Brain microvascular endothelial cell (primary cell): Measurements from ENCODE around the gene ELOVL6.
A peak's percentile ranks its signal among the peaks of the same experiment; 100 is the strongest.

Source experiments
- DNase-seq: peaks from one replicate; pipeline ENCODE4 v3.0.0-alpha.2; 2020
- H3K27ac ChIP-seq: fragments of 250-450 bp; sonication (Bioruptor Pico); 2 replicates; pipeline ENCODE4 v1.5.1; 2020; ENCODE audit warnings: mild to moderate bottlenecking, moderate library complexity
- H3K27me3 ChIP-seq: fragments of 250-450 bp; sonication (Bioruptor Pico); replicated peaks from 2 replicates; pipeline ENCODE4 v1.5.1; 2020; ENCODE audit warnings: mild to moderate bottlenecking
- H3K36me3 ChIP-seq: fragments of 250-450 bp; sonication (Bioruptor Pico); replicated peaks from 2 replicates; pipeline ENCODE4 v1.5.1; 2020; ENCODE audit warnings: mild to moderate bottlenecking
- H3K4me3 ChIP-seq: 2 replicates; pipeline ENCODE4 v1.5.1; 2011; ENCODE audit warnings: low read depth, mild to moderate bottlenecking, control low read depth, low read length, moderate library complexity
- CTCF ChIP-seq: IDR thresholded peaks from 2 replicates; pipeline ENCODE4 v1.5.1; 2011; ENCODE audit warnings: low read depth, mild to moderate bottlenecking, moderate library complexity, low read length, control low read depth, inconsistent platforms; ENCODE audit errors: missing control alignments
- in situ Hi-C: cut with HindIII; loops from 2 replicates; pipeline ENCODE4 v1.10.0; 2017; ENCODE audit warnings: low sequenced_read_pairs, low pct_ligation_motif_present

Gene ELOVL6

GRCh38 chr4:110128029-110128428, 70.4 kb downstream of the ELOVL6 start:
- no peak for DNase-seq
- in situ Hi-C loops, result no loop called here
- Histone ChIP-seq H3K36me3 (no peaks in the 10 kb centered on the region), H3K27ac (no peak overlapping the region), H3K27me3 (no peaks in the 10 kb centered on the region), H3K4me3 (no peak overlapping the region)
- TF ChIP-seq CTCF, result no peak

- in situ Hi-C loops, result no loop called here
- H3K36me3 ChIP-seq, result no peaks in the 10 kb centered on the region
- H3K27ac ChIP-seq, result no peak overlapping the region
- no peaks in the 10 kb centered on the region for H3K27me3 ChIP-seq
- TF ChIP-seq CTCF, result no peak
- no peak overlapping the region for H3K4me3 ChIP-seq
- DNase-seq, result no peak
Observed at GRCh38 chr4:110124711-110125110, 73.7 kb downstream of the ELOVL6 start.

- H3K27me3 ChIP-seq, result no peaks in the 10 kb centered on the region
- H3K4me3 ChIP-seq, result no peak overlapping the region
- no peaks in the 10 kb centered on the region for H3K36me3 ChIP-seq
- in situ Hi-C loops, result no loop called here
- no peak for TF ChIP-seq CTCF
- H3K27ac ChIP-seq, result no peak overlapping the region
- DNase-seq, result no peak
Observed at GRCh38 chr4:110122201-110122600, 76.2 kb downstream of the ELOVL6 start.

- Histone ChIP-seq H3K36me3 (no peaks in the 10 kb centered on the region), H3K27me3 (no peaks in the 10 kb centered on the region), H3K27ac (no peak overlapping the region), H3K4me3 (no peak overlapping the region)
- DNase-seq, result no peak
- in situ Hi-C loops, result no loop called here
- TF ChIP-seq CTCF, result no peak
Observed at GRCh38 chr4:110120506-110120905, 77.9 kb downstream of the ELOVL6 start.

- TF ChIP-seq CTCF, result no peak
Observed at GRCh38 chr4:110119880-110120279, 78.5 kb downstream of the ELOVL6 start.

GRCh38 chr4:110119337-110119736, 79.1 kb downstream of the ELOVL6 start:
- TF ChIP-seq CTCF, result no peak
- DNase-seq, result no peak
- no peaks in the 10 kb centered on the region for H3K27me3 ChIP-seq
- in situ Hi-C loops, result no loop called here
- peak overlapping the region; percentile 31 for H3K27ac ChIP-seq
- no peak overlapping the region for H3K4me3 ChIP-seq
- H3K36me3 ChIP-seq, result no peaks in the 10 kb centered on the region

More at GRCh38 chr4:110119880-110120279, 78.5 kb downstream of the ELOVL6 start:
- no peaks in the 10 kb centered on the region for H3K36me3 ChIP-seq
- H3K27ac ChIP-seq, result peak overlapping the region; percentile 31
- H3K4me3 ChIP-seq, result no peak overlapping the region
- H3K27me3 ChIP-seq, result no peaks in the 10 kb centered on the region
- no peak for DNase-seq
- in situ Hi-C loops, result no loop called here
